HCEC 1CT (cell line): ENCODE measurements around the gene PODXL2.
"Not testable (repeated sequence)": the region's sequence is repeated elsewhere in the genome, so short reads cannot be mapped to it uniquely, and the experiment has no call there.

ENCODE experiments used
- DNase-seq: peaks from one replicate; pipeline ENCODE4 v3.0.0-alpha.2; 2017

Gene PODXL2

GRCh38 chr3:127677541-127678314 lies 48.7 kb downstream of the PODXL2 start:
- no peak for DNase-seq

DNA sequence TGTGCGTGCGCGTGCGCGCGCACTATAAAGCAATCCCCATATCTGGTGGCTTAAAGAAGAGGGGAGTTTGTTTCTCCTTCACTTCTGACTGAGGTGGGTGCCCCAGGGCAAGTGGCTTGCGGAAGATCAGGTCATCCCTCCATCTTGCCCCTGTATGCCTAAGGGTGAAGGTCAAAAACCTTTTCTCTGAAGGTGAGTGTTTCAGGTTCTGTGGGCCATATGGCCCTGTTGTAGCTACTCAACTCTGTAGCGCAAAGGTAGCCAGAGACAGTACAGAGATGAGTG lies 49.3 kb downstream of the PODXL2 start:
- DNase-seq, result no peak

- no peak for DNase-seq
These were observed 49.9 kb downstream of the PODXL2 start for GRCh38 chr3:127678611-127679533.

DNA sequence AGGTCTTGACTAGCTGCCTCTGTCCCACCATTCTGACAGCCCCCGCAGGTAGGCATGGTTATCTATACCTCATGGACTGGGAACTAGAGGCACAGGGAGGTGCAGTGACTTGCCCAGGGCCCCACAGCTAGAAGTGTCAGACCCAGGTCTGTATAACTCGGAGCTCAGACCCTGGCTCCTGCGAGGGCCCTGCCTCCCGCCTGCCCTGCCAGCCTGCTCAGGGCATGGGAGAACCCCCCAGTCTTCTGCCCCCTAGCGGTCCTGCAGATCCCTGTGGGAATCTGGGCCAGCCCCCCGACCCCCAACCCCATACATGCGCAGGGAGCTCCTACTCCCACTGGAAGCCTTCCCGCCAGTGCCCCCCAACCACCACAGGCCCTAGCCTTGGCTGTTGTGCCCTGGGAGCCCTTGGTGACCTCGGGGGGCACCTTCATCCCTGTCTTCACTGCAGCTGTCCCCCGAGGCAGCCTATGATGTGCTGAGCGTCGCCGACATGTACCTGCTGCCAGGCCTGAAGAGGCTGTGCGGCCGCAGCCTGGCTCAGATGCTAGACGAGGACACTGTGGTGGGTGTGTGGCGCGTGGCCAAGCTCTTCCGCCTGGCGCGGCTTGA lies 50.7 kb downstream of the PODXL2 start:
- DNase-seq, result no peak

DNA sequence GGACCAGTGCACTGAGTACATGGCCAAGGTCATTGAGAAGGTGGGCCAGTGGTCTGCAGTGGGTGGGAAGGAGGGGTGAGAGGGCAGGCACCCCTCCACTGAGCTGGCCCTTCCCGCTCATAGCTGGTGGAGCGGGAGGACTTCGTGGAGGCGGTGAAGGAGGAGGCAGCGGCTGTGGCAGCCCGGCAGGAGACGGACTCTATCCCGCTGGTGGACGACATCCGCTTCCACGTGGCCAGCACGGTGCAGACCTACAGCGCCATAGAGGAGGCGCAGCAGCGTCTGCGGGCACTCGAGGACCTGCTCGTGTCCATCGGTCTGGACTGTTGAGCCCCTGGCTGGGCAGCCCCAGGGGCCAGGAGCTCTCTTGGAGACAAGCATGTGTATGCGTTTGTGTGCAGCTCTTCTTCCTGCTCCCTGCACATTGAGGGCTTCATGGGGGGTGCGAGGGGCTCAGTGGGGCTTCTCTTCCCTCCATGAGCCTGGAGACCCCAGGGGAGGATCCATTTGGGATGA lies 51.2 kb downstream of the PODXL2 start:
- DNase-seq, result no peak

- DNase-seq, result no peak
These were observed 51.8 kb downstream of the PODXL2 start for GRCh38 chr3:127680798-127681221.

GRCh38 chr3:127682175-127682554 lies 53.2 kb downstream of the PODXL2 start:
- not testable (repeated sequence) for DNase-seq

DNA sequence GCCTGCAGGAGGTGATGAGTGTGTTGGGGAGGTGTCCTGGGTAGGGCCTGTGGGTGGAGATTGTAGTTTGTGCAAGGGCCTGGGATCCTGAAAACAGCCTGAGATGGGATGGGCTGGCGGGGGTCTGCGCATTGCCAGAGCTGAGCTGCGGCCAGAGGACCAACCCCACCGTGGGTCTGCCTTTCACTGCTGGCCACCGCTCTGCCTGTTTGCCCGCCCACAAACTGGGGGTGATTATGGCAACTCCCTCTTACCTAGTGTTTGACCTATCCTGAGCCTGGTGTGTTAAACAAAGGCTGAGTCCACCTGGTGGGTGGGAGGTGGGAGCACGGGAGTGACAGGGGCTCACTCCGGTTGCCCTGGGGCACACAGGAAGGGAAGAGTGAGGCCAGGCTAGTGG lies 53.6 kb downstream of the PODXL2 start:
- DNase-seq, result no peak

DNA sequence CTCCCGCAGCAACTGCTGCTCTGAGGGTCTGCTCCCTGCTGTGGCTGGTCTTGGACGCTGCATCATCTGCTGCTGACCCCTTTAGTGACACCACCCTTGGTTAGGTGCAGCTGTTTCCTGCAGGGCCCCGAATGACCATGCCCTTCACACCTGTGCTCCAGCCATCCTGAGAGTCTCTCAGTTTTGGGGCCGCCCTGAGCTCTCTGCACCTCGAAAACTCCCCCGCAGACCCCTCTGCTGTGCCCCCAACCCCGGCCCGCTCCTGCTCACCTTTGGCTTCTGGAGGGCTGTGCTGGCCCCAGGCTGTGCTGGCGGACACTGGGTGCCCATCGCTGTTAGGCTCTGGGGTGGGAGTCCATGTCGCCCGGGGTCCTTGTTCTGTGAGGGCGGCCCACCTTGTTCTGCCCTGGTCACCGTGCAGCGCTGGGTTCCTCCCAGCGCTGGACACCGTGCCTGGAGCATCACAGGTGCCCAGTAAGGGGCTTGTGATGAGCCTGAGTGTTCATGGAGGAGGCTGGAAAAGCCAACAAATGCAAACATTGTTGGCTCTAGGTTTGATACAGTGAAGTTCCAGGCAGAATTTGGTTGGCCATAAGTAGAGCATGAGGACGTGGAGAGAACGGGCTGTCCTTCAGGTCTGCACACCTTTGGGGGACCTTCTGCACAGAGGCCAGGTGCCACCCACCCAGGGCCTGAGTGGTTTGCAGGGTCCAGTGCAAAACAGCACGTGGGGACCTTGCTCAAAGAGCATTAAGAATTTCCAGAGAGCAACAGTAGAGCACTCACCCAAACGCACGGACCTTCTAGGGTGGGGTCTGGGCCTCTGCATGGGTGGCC lies 56.1 kb downstream of the PODXL2 start:
- DNase-seq, result no peak

DNA sequence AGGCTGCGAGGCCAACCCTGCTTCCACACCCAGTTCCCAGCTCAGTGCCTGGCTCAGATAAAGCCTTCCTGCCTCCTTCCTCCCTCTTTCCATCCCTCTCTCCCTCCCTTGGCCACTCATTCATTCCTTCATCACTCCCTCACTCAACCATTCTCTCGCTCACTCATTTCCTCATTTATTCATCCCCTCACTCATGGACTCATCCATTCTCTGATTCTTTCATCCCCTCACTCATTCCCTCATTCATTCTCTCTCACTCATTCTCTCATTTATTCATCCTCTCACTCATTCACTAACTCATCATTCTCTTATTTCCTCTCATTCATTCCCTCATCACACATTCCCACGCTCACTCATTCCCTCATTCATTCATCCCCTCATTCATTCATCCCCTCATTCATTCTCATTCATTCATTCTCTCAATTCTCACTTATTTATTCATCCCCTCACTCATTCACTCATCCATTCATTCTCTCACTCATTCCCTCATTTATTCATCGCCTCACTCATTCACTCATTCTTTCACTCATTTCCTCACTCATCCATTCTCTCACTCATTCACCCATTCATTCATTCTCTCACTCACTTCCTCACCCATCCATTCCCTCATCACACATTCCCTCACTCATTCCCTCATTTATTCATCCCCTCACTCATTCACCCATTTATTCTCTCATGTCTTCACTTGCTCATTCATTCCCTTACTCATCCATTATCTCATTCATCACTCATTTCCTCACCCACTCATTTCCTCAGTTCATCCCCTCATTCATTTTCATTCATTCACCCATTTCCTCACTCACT lies 56.9 kb downstream of the PODXL2 start:
- peak; percentile 8 for DNase-seq

GRCh38 chr3:127686512-127686894 lies 57.5 kb downstream of the PODXL2 start:
- no peak for DNase-seq

DNA sequence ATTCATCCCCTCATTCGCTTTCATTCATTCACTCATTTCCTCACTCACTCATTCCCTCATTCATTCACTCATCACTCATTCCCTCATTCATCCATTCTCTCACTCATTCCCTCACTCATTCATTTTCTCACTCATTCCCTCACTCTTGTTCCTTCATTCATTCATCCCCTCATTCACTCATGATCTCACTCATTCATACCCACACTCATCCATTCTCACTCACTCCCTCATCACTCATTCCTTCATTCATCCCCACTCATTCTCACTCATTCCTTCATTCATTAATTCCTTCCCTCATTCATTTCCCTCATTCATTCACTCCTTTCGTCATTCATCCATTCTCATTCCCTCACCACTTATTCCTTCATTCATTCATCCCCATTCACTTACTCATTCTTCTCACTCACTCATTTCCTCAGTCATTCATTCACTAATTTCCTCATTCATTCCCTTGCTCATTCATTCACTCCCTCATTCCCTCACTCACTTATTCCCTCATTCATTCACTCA lies 58.3 kb downstream of the PODXL2 start:
- no peak for DNase-seq

DNA sequence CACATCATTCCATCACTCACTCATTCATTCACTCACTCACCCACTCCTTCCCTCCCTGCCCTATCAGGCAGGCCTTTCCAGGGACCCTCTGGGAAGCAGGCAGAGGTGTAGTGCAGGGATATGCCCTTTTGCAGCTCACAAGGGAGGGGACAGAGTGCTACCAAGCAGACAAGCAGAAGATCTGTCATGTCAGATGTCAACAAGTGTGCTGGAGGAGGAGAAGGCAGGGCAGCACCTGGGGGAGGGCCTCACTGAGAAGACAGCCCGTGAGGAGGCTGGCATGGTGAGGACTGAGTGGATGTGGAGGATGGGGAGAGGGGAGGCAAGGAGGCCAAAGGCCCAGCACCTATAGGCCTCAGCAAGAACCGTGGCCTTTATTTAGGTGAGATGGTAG lies 59.0 kb downstream of the PODXL2 start:
- DNase-seq, result no peak

- DNase-seq, result peak; percentile 23
These were observed 59.7 kb downstream of the PODXL2 start for GRCh38 chr3:127688416-127689265.

DNA sequence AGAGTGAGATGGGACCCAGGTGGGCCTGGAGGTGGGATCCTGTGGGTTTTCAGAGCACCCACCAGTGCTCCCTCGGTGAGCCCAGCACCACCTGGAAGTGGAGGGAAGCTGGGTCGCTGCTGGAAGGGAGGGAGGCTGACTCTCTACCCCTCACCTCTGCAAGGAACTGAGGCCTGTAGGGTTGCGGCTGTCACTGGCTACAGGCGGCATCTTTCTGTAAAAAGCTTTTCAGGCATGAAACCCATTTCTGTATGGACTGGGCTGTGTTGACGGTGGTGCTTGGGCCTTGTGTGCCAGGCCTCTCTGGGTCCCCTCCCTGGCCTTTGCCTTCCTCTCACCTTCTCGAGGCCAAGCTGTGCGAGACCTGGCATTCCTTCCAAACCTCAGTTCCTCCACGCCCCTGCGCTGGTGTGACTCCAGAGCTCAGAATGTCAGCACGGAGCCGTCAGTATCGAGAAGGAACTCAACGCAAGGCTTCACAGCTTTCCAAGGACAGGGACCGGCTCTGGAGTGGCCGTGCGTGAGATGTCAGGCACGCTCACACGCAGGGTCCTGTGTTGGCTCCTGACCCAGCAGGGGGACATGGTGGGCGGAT lies 60.4 kb downstream of the PODXL2 start:
- no peak for DNase-seq

DNA sequence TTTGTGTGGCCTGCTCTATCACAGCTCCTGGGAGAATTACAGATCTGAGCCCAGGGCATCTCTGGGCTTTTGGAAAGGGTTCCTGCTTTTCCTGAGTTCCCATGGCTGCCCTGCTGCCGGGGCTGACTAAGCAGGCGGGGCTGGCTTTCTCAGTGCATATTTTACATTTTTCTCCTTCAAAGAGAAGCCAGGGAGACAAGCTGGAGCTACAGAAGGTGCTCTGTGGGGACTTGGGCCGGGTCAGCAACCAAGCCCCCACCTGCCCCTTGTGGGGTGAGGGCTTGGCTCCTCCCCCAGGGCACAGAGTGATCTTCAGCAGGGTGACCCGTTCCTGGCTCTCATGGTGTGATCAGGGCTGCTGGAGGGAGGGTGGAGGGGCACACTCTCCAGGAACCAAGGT lies 61.1 kb downstream of the PODXL2 start:
- peak; percentile 46 for DNase-seq

DNA sequence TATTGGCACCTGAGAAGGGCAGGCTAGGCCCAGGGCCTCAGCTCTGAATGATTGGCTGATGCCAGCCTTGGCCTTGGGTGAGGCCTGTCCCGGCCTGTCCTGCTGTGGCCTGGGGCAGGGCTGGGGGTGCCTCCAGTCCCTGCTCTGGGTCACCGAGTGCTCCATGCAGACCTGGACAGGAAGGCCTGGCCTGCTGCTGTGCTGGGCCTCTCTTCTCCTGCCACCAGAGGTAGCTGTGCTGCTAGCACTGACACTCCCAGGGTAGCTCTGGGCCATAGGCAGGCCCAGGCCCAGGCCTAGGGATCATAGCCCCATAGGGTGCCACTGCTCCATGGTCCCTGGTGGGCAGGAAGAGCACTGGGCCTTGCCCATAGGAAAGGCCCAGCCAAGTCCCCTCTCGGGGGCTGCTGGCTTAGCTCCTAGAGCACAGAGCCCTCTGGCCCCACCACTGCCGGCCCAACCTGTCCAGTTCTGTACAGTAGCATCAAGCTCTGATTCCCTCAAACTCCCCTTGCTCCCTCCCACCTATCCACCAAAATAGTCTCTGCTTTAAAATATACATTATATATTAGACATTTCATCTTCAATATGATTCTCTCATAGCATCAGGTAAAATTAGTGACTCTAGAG lies 62.0 kb downstream of the PODXL2 start:
- peak; percentile 47 for DNase-seq

DNA sequence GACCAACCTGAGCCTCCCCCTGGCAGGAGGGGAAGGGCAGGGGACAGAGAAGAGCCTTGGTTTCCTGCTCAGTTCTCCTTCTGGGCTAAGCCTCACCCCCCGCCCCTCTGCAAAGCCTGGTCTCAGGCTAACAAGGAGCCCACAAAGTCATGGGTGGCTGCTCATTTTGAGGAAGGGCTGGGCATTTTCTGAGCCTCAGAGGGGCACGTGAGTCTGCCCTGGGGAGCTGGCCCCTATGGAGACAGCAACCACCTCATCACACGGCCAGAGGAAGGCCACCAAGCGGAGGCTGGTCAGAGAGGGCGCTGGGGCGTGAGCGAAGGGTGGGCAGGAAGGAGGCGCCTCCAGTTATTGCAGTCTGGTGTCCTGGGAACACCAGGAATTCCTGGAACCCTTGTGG lies 62.5 kb downstream of the PODXL2 start:
- DNase-seq, result no peak

- DNase-seq, result no peak
These were observed 63.0 kb downstream of the PODXL2 start for GRCh38 chr3:127691974-127692373.
